Stimulated activated CD4-positive, alpha-beta T cell treated with anti-CD3 and anti-CD28 coated beads, Interleukin-15, amount 100 ng/mL, for 48 hours (primary cell): Measurements from ENCODE around the gene CEP89.
"Not testable (repeated sequence)": the region's sequence is repeated elsewhere in the genome, so short reads cannot be mapped to it uniquely, and the experiment has no call there.

Experiments used
- DNase-seq, 2 donors: peaks; one replicate each; pipeline ENCODE4 v3.0.0-alpha.2; 2020; ENCODE audit warnings: low read depth in 2 of 2

The CEP89 gene

DNA sequence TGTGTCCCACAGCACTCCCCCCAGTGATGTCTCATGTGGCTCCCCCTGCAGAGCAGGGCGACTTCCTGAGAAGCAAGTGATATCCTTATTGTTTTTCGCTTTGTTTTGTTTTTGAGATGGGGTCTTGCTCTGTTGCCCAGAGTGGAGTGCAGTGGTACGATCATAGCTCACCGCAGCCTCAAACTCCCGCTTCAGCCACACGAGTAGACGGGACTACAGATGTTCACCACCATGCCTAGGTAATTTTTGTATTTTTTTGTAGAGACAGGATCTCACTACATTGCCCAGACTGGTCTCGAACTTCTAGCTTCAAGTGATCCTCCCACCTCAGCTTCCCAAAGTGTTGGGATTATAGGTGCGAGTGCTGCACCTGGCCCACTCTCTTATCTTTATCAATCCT is 5.0 kb downstream of the CEP89 start:
- DNase-seq = no peak

GRCh38 chr19:32945260-32945659 is 26.5 kb downstream of the CEP89 start:
- no peak for DNase-seq

GRCh38 chr19:32941273-32941672 is 30.5 kb downstream of the CEP89 start:
- not testable (repeated sequence) for DNase-seq

DNA sequence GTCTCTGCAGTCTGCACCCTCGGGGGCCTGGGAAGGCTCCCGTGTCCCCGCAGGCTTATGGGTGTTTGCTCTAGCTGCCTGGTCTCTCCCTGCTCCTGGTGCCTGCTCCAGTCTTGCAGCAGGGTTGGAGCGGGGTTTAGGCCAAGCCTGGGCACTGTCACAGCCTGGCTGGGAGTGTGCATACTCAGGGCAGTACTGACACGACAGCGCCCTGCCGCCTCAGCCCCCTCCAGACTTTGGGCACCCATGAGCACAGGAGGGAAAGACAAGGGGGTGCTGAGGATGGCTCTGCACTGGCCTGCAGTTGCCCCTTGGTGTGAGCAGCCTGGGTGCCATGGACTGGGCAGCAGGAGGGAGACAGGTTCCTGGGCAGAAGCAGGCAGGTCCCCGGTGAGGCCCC is 35.7 kb downstream of the CEP89 start:
- no peak for DNase-seq

GRCh38 chr19:32935629-32936028 is 36.1 kb downstream of the CEP89 start:
- DNase-seq = no peak

DNA sequence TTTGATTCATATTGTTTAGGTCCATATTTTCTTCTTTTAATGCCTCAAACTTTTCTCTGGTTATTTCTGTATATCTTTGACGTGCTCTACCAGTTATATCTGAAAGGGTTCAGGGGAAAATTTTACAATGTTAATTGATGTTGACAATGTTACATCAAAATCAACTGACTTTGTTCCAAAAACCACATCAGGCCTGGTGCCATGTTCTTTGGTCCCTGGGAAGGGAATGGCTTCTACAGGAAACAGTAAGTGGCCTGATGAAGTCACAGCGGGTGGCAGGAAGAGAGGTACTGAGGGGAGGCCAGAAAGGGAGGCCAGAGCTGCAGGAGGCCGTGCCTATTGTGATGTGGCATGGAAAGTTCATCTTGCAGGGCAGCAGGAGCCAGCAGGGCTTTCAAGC is 38.2 kb downstream of the CEP89 start:
- DNase-seq = no peak

GRCh38 chr19:32930567-32930966 is 41.2 kb downstream of the CEP89 start:
- no peak for DNase-seq

- no peak for DNase-seq
These were observed 43.0 kb downstream of the CEP89 start for GRCh38 chr19:32928806-32929205.

DNA sequence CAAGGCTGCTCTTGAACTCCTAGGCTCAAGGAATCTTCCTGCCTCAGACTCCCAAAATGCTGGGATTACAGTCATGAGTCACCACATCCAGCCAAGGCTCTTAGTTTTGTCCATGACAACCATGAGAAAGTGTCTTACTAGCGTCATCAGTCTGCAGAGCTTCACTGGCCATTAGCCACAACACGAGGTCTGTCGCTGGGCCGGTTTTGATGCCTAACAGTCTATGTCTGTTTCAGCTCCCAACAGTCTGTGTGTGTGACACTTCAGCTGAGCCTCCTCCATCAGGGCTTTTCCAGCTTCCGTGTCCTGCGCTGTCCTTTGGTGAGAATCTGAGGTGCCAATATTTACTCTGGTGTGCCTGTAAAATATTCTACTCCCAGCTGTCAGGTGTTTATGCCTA is 47.6 kb downstream of the CEP89 start:
- no peak for DNase-seq

GRCh38 chr19:32921624-32922023 is 50.1 kb downstream of the CEP89 start:
- peak in 1 of 2 donors; percentile 8 for DNase-seq

GRCh38 chr19:32919365-32919764 is 52.4 kb downstream of the CEP89 start:
- DNase-seq = no peak

GRCh38 chr19:32917616-32917996 is 54.2 kb downstream of the CEP89 start:
- DNase-seq = no peak

GRCh38 chr19:32916969-32917615 is 54.7 kb downstream of the CEP89 start:
- no peak for DNase-seq

GRCh38 chr19:32914879-32915660 is 56.7 kb downstream of the CEP89 start:
- no peak for DNase-seq

DNA sequence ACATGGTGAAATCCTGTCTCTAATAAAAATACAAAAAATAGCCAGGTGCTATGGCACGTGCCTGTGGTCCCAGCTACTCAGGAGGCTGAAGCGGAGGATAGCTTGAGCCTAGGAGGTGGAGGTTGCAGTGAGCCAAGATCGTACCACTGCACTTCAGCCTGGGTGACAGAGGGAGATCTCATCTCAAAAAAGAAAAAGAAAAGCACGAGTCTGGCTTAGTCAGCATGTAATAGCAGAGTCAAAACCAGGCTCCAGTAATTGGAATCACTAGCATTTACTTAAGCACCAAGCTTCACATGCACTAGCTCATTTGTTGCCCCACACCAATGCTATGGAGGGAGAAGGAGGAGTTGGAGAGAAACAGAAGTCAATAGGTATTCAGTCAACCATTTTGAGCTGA is 60.3 kb downstream of the CEP89 start:
- DNase-seq = no peak

GRCh38 chr19:32910874-32911273 is 60.9 kb downstream of the CEP89 start:
- DNase-seq = no peak

DNA sequence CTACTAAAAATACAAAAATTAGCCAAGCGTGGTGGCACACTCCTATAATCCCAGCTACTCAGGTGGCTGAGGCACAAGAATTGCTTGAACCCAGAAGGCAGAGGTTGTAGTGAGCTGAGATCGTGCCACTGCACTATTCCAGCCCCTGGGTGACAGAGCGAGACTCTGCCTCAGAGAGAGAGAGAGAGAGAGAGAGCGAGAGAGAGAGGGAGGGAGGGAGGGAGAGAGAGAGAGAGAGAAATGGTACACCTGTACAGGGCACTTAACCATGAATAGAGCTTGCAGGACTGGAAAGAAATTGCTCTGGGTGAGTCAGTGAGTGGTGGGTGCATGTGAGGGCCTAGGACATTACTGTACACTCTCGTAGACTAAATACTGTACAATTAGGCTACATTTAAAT is 61.7 kb downstream of the CEP89 start:
- DNase-seq = no peak

- DNase-seq = no peak
These were observed 62.5 kb downstream of the CEP89 start for GRCh38 chr19:32909257-32909656.

DNA sequence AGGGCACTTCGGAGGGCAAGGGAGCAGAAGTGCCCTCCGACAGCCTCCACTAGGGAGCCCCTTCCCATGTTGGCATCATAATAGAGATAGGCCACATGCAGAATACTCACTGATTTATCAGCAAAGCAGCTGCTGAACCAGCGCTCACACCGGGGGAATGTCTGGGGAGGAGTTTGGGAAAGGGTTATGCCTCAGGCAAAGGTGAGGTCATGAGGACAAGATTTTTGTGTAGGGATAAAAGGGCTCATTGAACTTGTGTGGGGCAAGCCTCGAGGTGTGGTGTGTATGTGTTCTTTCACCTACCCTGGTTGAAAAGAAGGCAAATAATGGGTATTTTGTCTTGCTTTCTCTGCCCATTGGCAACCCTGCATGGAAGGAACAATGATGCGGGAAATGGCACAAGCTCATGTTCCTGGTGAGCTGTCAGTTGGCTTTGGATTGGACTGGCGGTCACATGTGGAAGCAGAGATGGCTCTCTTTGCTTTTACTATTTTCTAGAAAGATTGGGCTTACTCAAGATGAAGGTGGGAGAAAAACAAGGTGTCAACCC is 63.0 kb downstream of the CEP89 start:
- no peak for DNase-seq

GRCh38 chr19:32902448-32902847 is 69.3 kb downstream of the CEP89 start:
- no peak for DNase-seq

- no peak for DNase-seq
These were observed 70.1 kb downstream of the CEP89 start for GRCh38 chr19:32901504-32902161.

- no peak for DNase-seq
These were observed 75.1 kb downstream of the CEP89 start for GRCh38 chr19:32896516-32897214.
